Fibroblast of lung (primary cell): ENCODE results near the gene ASTN2.

Experiments
- CTCF ChIP-seq, 2 donors: IDR thresholded peaks in 1 of 2; conservative IDR thresholded peaks in 1 of 2; 1 replicate in 1 of 2; 2 replicates in 1 of 2; pipeline ENCODE4 v1.5.1; 2011 to 2012; ENCODE audit warnings: low read length in 2 of 2, control low read depth in 1 of 2, inconsistent platforms in 1 of 2, low read depth in 1 of 2, mild to moderate bottlenecking in 1 of 2
- EZH2 ChIP-seq: IDR thresholded peaks from 2 replicates; pipeline ENCODE4 v1.5.1; 2012; ENCODE audit warnings: low read length, control low read depth, mild to moderate bottlenecking; ENCODE audit errors: missing control alignments

GRCh38 chr9:117354244-117354847, 60.5 kb downstream of the ASTN2 start:
- TF ChIP-seq EZH2 (no peak), CTCF (conservative IDR thresholded peaks at IDR 0.05 in 1 of 2, IDR thresholded peaks at IDR 0.05 in 1 of 2; ENCODE audit: low read depth in 1 of 2, low read length in 2 of 2) (no peak)
